CD4-positive, alpha-beta T cell treated with Interleukin-6 for 4 hours (primary cell): Measurements from ENCODE around the gene MTMR12.

ENCODE experiments used
- DNase-seq: peaks from one replicate; pipeline ENCODE4 v3.0.0-alpha.2; 2020; ENCODE audit warnings: mixed read lengths

Gene MTMR12

GRCh38 chr5:32187675-32188074 lies 125.1 kb downstream of the MTMR12 start:
- no peak for DNase-seq

- no peak for DNase-seq
Observed at GRCh38 chr5:32182463-32183063, 130.2 kb downstream of the MTMR12 start.
